SK-N-MC (cell line): ENCODE measurements around the gene FAIM.

Experiments used
- EZH2 ChIP-seq: fragments of 200-600 bp; sonication (generic); IDR thresholded peaks from one replicate; pipeline ENCODE4 v1.6.1; 2017; ENCODE audit warnings: antibody characterized with exemption
- FOXP2 ChIP-seq: optimal IDR thresholded peaks from 2 replicates; pipeline ENCODE3; 2011; ENCODE audit warnings: mild to moderate bottlenecking, moderate library complexity; ENCODE audit not compliant: insufficient read depth; ENCODE audit errors: extremely low read length, control extremely low read depth
- POLR2AphosphoS5 ChIP-seq: IDR thresholded peaks from 2 replicates; pipeline ENCODE4 v1.6.1; 2012; ENCODE audit warnings: mild to moderate bottlenecking, low read depth, low read length, borderline replicate concordance

- TF ChIP-seq EZH2 (no peak), POLR2AphosphoS5 (no peak), FOXP2 (no peak)
Observed at GRCh38 chr3:138673641-138674530, 65.3 kb downstream of the FAIM start.
